Spleen (tissue), 11 donors: Measurements from ENCODE around the gene KRABD2.

Source experiments
- DNase-seq: peaks from one replicate; pipeline ENCODE4 v3.0.0-alpha.2; 2020
- H3K27ac ChIP-seq, 8 donors: fragments of 200-600 bp; sonication (generic) in 7 of 8; 1 replicate in 4 of 8; 2 replicates in 4 of 8; pipeline versions ENCODE4 v1.5.0 to v1.8.0; 2016 to 2021; ENCODE audit warnings: inconsistent platforms in 4 of 8, mild to moderate bottlenecking in 4 of 8, moderate library complexity in 1 of 8
- H3K27me3 ChIP-seq, 7 donors: fragments of 200-600 bp; sonication (generic) in 6 of 7; replicated peaks in 1 of 7; 1 replicate in 4 of 7; 2 replicates in 3 of 7; pipeline versions ENCODE4 v1.5.0 to v1.8.0; 2016 to 2021; ENCODE audit warnings: inconsistent platforms in 3 of 7, mild to moderate bottlenecking in 1 of 7
- H3K36me3 ChIP-seq, 6 donors: fragments of 200-600 bp; sonication (generic) in 5 of 6; 1 replicate in 4 of 6; 2 replicates in 2 of 6; pipeline versions ENCODE4 v1.5.0 to v1.8.0; 2016 to 2021; ENCODE audit warnings: inconsistent platforms in 2 of 6
- H3K4me1 ChIP-seq, 6 donors: fragments of 200-600 bp; sonication (generic) in 5 of 6; 1 replicate in 3 of 6; 2 replicates in 3 of 6; pipeline versions ENCODE4 v1.5.0 to v1.8.0; 2016 to 2021; ENCODE audit warnings: inconsistent platforms in 3 of 6
- H3K4me3 ChIP-seq, 8 donors: fragments of 200-600 bp; sonication (generic) in 7 of 8; 1 replicate in 4 of 8; 2 replicates in 4 of 8; pipeline versions ENCODE4 v1.5.0 to v1.8.0; 2016 to 2021; ENCODE audit warnings: inconsistent platforms in 4 of 8, mild to moderate bottlenecking in 4 of 8, moderate library complexity in 2 of 8
- H3K9me3 ChIP-seq, 8 donors: fragments of 200-600 bp; sonication (generic) in 7 of 8; 1 replicate in 4 of 8; 2 replicates in 4 of 8; pipeline versions ENCODE4 v1.5.0 to v1.8.0; 2016 to 2021; ENCODE audit warnings: inconsistent platforms in 4 of 8
- POLR2A ChIP-seq, 3 donors: fragments of 450-650 bp; IDR thresholded peaks; one replicate each; pipeline ENCODE4 v1.5.1; 2017; ENCODE audit warnings: antibody characterized with exemption in 3 of 3, mild to moderate bottlenecking in 1 of 3
- POLR2AphosphoS5 ChIP-seq, 3 donors: sonication (generic); formaldehyde crosslinking; IDR thresholded peaks; one replicate each; pipeline ENCODE4 v1.5.1; 2017; ENCODE audit warnings: antibody characterized with exemption in 3 of 3
- WGBS, 5 donors: extraction: QIAGEN DNeasy Blood & Tissue Kit in 3 of 5; methylation state at CpG; one replicate each; pipeline versions ENCODE4 v1.1.5 to v1.1.7; 2013 to 2018; 5-methylcytosine and 5-hydroxymethylcytosine counted together
- intact Hi-C: fragments of 100-400 bp; cut with DNase I; formaldehyde crosslinking; loops from one replicate; pipeline ENCODE4 v1.15.0; 2023; ENCODE audit warnings: low total_unique reads
- TF ChIP-seq, protein P1 (sequence below), 11 experiments: fragments of 200-600 bp in 7 of 11; fragments of 450-650 bp in 4 of 11; sonication (generic) in 4 of 11; IDR thresholded peaks in 8 of 11; conservative IDR thresholded peaks in 3 of 11; 1 replicate in 7 of 11; 2 replicates in 4 of 11; pipeline versions ENCODE4 v1.4.0 to v1.8.0; 2016 to 2021; ENCODE audit warnings: antibody characterized with exemption in 11 of 11, inconsistent platforms in 4 of 11, mild to moderate bottlenecking in 1 of 11
- donor health status: healthy with polysubstance abuse.
- donor health status: DM: no; HTN: no; CAD: no; lungs with moderate emphysema.
- donor health status: DM: no; HTN: no; CAD: no.
- donor health status: Bipolar disorder and iron deficiency.
- donor health status: healthy.
- donor health status: DM: no; HTN: no; CAD: no.
- donor health status: DM: yes; HTN: yes; CAD: no.

KRABD2 gene

GRCh38 chr17:8338753-8339140 is 37.8 kb downstream of the KRABD2 start:
- WGBS, 5 donors, result 85 to 98% (median 91%) methylated on average over 5 of the region's 5 CpGs
- Histone ChIP-seq H3K9me3 (no peaks in the 10 kb centered on the region), H3K27me3 (no peaks in the 10 kb centered on the region), H3K27ac (no peak overlapping the region), H3K36me3 (no peaks in the 10 kb centered on the region), H3K4me1 (peaks cover 0 to 9% (median 0%) of the 10 kb centered on the region in 6 donors), H3K4me3 (no peak overlapping the region)
- DNase-seq, result no peak
- intact Hi-C loops, result no loop called here
- TF ChIP-seq, protein P1, sequence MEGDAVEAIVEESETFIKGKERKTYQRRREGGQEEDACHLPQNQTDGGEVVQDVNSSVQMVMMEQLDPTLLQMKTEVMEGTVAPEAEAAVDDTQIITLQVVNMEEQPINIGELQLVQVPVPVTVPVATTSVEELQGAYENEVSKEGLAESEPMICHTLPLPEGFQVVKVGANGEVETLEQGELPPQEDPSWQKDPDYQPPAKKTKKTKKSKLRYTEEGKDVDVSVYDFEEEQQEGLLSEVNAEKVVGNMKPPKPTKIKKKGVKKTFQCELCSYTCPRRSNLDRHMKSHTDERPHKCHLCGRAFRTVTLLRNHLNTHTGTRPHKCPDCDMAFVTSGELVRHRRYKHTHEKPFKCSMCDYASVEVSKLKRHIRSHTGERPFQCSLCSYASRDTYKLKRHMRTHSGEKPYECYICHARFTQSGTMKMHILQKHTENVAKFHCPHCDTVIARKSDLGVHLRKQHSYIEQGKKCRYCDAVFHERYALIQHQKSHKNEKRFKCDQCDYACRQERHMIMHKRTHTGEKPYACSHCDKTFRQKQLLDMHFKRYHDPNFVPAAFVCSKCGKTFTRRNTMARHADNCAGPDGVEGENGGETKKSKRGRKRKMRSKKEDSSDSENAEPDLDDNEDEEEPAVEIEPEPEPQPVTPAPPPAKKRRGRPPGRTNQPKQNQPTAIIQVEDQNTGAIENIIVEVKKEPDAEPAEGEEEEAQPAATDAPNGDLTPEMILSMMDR (IDR thresholded peaks at IDR 0.05 in 8 of 11, conservative IDR thresholded peaks at IDR 0.05 in 3 of 11), result no peak
- TF ChIP-seq POLR2A (IDR thresholded peaks at IDR 0.05) (no peak), POLR2AphosphoS5 (IDR thresholded peaks at IDR 0.05) (no peak)

- H3K9me3 ChIP-seq, result no peaks in the 10 kb centered on the region
- intact Hi-C loops, result no loop called here
- no peak overlapping the region for H3K27ac ChIP-seq
- H3K36me3 ChIP-seq, result no peaks in the 10 kb centered on the region
- no peak for DNase-seq
- H3K27me3 ChIP-seq, result no peaks in the 10 kb centered on the region
- 17 to 30% (median 20%) methylated on average over 11 of the region's 11 CpGs for WGBS, 5 donors
- no peak for TF ChIP-seq POLR2AphosphoS5 (IDR thresholded peaks at IDR 0.05)
- TF ChIP-seq, protein P1 (IDR thresholded peaks at IDR 0.05 in 8 of 11, conservative IDR thresholded peaks at IDR 0.05 in 3 of 11), result no peak
- TF ChIP-seq POLR2A (IDR thresholded peaks at IDR 0.05), result no peak
- peaks cover 0 to 9% (median 0%) of the 10 kb centered on the region in 6 donors for H3K4me1 ChIP-seq
- H3K4me3 ChIP-seq, result no peak overlapping the region
Observed at GRCh38 chr17:8337802-8338752, 38.4 kb downstream of the KRABD2 start.

DNA sequence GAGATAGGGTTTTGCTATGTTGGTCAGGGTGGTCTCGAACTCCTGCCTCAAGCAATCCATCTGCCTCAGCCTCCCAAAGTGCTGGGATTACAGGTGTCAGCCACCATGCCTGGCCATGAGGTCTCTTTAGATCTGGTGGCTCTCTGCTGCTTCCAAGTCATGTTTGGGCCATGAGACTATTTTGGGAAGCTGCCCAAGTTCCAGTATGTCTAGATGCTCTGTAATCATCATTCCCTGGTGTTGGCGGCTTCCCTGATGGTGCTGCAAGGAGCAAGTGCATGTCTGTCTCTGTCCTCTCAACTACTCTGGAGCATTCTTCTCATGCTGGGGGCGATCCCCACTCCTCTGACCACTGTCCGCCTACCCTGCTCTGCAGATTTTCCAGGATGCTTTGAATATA is 43.2 kb downstream of the KRABD2 start:
- intact Hi-C loops, result no loop called here
- TF ChIP-seq, protein P1 (IDR thresholded peaks at IDR 0.05 in 8 of 11, conservative IDR thresholded peaks at IDR 0.05 in 3 of 11), result no peak
- H3K4me3 ChIP-seq, result no peak overlapping the region
- no peak overlapping the region for H3K27ac ChIP-seq
- H3K4me1 ChIP-seq, result peaks cover 0 to 7% (median 0%) of the 10 kb centered on the region in 6 donors
- H3K9me3 ChIP-seq, result no peaks in the 10 kb centered on the region
- H3K27me3 ChIP-seq, result peaks cover 0 to 15% (median 0%) of the 10 kb centered on the region in 7 donors
- H3K36me3 ChIP-seq, result no peaks in the 10 kb centered on the region
- no peak for DNase-seq
- WGBS, 5 donors, result 87 to 95% (median 87%) methylated on average over 4 of the region's 4 CpGs

GRCh38 chr17:8332688-8333087 is 43.8 kb downstream of the KRABD2 start:
- WGBS, 5 donors, result 73 to 90% (median 74%) methylated on average over 5 of the region's 5 CpGs
- H3K4me1 ChIP-seq, result peaks cover 0 to 1% (median 0%) of the 10 kb centered on the region in 6 donors
- TF ChIP-seq, protein P1 (IDR thresholded peaks at IDR 0.05 in 8 of 11, conservative IDR thresholded peaks at IDR 0.05 in 3 of 11), result no peak
- TF ChIP-seq POLR2AphosphoS5 (IDR thresholded peaks at IDR 0.05), result no peak
- TF ChIP-seq POLR2A (IDR thresholded peaks at IDR 0.05), result no peak
- H3K4me3 ChIP-seq, result no peak overlapping the region
- intact Hi-C loops, result no loop called here
- H3K9me3 ChIP-seq, result no peaks in the 10 kb centered on the region
- no peak overlapping the region for H3K27ac ChIP-seq
- DNase-seq, result no peak
- no peaks in the 10 kb centered on the region for H3K36me3 ChIP-seq
- peaks cover 0 to 21% (median 0%) of the 10 kb centered on the region in 7 donors for H3K27me3 ChIP-seq
